Islet precursor cell (in vitro differentiated cells): ENCODE measurements around the gene DGKB.

ENCODE experiments used
- DNase-seq: peaks from one replicate; pipeline ENCODE4 v3.0.0-alpha.2; 2018

DGKB gene

DNA sequence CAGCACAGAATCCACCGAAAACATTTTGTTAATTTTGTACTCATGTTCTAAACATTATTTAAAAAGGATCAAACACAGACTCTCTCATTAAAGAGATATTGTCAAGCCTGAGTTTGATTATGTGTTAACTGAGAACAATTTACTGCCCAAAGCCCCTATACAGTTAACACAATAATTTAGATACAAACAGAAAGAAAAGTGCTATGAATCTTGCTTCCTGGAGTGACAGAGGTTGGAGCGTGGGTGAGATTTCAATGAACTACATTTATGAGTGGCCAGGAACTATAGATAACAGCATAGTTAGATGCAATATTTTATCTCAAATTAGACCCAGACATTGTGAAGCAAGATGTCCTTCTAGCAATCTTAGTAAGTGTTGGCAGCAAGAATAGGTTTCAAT lies 464.2 kb downstream of the DGKB start:
- no peak for DNase-seq

GRCh38 chr7:14436878-14437277 lies 465.7 kb downstream of the DGKB start:
- DNase-seq: no peak

GRCh38 chr7:14432924-14433323 lies 469.6 kb downstream of the DGKB start:
- DNase-seq: peak; percentile 55

- no peak for DNase-seq
These were observed 471.6 kb downstream of the DGKB start for GRCh38 chr7:14430926-14431325.

DNA sequence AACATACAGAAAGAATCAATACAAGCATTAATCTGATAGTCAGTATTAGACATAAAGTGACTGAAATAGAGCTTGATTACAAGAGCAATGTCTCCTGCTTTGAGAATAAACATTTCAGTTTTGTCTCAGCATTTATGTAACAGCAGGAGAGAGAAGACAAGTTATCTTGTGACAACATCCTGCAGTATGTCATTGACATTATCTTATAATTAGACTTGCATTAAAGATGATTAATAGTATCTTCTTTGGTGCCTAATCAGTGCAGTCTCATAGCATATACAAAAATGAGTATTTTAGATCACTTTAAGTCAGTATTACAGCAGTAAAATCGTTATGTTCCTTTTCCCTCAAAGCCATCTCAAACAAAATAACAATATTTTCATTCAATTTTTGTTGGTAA lies 477.0 kb downstream of the DGKB start:
- no peak for DNase-seq

GRCh38 chr7:14424675-14425074 lies 477.9 kb downstream of the DGKB start:
- no peak for DNase-seq

DNA sequence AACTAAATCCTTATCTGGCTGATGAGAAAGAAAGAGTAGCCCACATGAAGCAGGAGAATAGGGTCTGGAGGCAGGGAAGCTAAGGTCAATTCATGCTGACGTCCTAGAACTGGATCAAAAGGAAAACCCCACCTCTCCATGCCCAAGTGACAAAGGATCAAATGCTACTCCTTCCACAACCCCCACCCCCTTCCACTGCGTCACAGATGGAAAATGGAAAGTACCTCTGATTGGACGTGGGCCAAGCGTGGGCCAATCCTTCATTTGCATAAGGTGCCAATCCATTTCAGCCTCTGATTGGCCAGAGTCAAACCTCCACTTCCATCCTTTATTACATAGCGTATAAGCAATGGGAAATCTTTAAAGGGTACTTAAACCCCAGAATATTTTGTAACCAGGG lies 481.8 kb downstream of the DGKB start:
- DNase-seq: no peak

DNA sequence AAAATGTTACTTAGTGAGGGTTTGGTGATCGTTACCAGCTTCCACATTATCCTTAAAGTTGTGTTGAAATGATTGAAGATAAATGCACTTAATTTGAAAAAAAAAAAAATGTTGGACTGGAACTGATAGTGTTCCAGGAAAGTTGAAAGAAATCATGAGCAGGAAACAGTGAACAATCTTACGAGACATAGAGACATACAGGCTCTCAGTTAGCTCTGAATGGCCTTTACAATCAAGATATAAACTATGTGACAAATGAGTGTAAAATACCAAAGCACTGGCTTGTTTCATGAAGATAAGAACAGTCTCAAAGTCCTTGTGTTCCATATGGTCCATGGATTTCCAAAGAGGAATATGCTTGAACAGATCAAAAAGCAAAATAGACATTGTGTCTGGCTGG lies 483.0 kb downstream of the DGKB start:
- no peak for DNase-seq

GRCh38 chr7:14418633-14419032 lies 483.9 kb downstream of the DGKB start:
- DNase-seq: no peak

DNA sequence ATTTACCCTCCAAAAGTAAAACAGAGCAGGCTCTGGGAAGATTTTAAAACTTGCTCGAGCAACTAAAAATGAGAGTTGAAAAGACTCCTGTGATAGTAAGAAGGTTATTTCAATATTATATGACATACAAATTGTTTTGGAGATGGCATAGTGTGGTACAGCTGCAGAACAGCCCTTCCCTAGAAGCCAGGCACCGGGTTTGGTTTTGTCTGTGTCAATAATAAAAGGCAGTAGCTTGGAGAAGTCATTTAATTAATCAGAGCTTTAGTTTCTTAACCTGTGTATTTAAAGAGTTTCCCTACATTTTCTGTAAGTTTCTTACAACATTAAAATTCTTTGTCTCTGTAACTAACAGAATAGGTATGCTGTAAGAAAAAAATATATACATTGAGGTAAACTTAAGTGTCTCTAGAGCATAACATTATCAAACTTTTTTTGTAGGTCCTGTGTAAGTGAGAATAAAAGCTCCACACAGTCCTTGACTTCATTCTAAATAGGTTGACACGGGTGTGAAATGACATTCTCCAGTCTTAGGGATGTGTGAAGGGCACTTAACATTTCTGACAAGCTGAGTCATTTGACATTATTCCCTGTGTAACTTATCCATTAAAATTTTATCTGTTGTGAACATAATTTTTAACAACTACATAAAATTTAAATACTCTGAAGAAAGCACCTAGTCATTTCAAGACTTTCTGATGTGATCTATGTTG lies 488.1 kb downstream of the DGKB start:
- DNase-seq: no peak

GRCh38 chr7:14407246-14408015 lies 495.1 kb downstream of the DGKB start:
- DNase-seq: no peak

GRCh38 chr7:14403587-14403986 lies 499.0 kb downstream of the DGKB start:
- no peak for DNase-seq

DNA sequence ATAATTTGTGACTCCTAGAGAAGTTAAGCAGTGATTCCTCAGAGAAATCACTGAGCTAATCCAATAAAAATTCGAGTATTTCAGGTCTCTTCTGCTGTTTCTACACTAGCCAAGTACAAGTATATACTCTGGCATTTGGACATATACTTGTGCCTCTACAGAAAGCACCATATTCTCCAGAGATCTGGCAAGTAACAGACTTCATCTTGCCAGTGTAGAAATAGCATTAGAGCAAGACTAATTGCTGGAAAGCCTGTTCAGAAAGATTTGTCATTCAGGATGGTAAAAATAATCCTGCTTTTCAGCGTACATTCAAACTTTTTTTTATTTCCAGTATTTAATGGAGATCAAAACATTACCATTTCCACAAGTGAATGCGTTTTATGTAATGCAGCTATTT lies 502.3 kb downstream of the DGKB start:
- no peak for DNase-seq

DNA sequence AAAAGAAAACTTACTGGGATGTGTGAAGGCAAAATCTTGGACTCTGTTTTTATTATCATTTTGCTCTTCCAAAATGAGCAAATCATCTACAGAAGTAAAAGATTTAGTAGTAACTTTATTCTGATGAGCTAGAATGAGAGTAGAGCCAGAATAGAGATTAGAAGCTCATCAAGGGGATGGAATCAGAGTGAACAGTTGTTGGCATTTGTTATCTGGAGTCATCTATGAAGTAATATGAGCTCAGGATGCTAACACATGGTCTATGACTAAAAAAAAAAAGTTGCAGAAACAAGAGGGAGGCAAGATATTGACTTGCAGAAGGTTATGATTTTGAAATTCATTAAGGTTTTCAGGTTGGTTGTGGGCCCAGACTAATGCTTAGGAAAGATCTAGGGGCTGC lies 504.0 kb downstream of the DGKB start:
- DNase-seq: no peak

GRCh38 chr7:14395860-14396259 lies 506.7 kb downstream of the DGKB start:
- DNase-seq: no peak

DNA sequence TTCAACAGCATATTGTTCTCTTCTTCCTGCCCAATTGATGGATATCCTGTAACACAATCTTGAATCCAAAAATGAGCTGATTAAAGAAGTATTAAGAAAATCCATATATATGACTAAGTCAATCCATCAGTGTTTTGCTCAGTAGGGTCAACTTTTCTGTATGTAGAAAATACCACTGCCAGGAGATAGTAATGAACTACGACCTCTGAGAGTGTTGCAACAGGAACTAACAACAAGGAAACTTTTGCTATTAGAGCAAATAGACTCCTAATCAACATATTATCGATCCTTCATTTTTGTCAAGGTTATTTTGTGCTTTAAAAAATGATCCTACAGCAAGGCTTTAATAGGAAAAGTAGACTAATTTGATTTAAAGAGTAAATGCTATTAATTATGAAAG lies 507.8 kb downstream of the DGKB start:
- DNase-seq: no peak

DNA sequence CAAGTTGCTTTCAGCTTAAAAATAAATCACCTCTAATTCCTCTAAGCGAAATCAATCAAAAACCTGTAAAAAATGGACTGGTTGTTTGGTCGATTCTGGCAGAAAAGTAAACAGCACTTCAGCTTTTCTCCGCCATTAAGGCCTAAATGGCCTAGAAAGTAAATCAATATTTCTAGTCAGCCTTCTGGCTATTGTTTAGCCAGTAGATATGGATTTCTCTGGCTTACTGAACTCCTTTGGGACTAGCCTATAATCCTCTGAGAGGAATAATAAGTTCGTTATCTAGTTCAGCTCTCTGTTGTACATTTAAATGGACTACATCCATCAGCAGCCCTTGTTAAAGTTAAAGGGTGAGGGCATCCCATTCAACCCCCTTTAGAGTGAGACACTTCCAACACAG lies 513.0 kb downstream of the DGKB start:
- no peak for DNase-seq

GRCh38 chr7:14389181-14389591 lies 513.4 kb downstream of the DGKB start:
- DNase-seq: no peak

DNA sequence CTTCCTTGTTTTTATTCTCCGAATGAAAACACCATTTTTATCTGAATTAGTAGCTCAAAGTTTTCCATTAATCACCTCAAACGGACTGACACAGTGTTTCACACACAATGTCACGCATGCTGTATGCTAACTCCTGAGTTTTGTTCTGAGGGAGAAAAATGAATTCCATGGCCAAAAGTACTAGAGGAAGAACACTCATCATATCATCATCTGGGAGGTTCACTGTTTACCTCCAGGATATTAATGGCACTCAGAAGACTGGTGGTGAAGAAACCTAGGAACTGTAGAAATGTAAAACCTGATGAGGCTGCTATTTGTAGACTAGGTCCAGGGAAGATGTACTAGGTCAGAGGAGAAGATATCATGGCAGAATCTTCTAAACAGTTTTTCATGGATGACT lies 517.5 kb downstream of the DGKB start:
- no peak for DNase-seq

DNA sequence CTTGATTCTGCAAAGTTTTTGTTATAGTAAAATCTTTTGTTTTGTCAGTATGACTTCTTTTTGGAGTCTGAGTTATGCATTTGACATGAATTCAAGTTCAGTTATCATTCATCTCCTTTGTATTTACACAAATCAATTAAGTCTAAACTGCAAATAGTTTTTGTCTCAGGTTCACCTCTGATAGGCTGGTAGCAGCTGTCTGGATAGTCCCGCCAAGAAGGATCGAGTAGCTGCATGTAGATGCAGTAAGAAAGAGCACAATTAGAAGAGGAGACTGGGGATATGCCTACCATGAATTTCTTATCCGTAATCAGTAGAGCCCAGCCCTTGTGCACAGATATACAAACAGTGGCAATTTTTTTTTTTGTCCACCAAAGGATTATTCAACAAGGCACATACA lies 520.6 kb downstream of the DGKB start:
- no peak for DNase-seq

- no peak for DNase-seq
These were observed 521.2 kb downstream of the DGKB start for GRCh38 chr7:14381306-14381705.

GRCh38 chr7:14380881-14381280 lies 521.7 kb downstream of the DGKB start:
- DNase-seq: no peak

- DNase-seq: no peak
These were observed 524.8 kb downstream of the DGKB start for GRCh38 chr7:14377646-14378266.

DNA sequence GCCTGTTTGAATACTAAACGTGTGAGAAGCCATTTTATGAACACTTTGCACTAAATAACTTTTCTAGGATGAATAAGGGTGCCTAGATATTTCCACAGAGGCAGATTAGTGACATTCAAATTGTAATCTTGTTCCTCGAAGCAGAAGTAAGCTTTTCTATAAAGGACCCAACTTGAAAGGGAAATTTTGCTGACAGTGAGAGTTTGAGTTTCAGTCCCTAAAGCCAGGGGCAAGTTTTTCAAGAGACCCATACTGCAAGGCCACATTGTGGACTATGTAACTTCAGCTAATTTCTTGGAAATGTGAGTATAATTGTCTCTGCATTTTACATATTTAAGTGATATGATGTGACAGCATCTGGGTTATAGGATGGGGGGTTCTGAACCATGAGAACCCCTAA lies 525.8 kb downstream of the DGKB start:
- DNase-seq: no peak
